CD4-positive, alpha-beta memory T cell (primary cell): ENCODE measurements around the gene YARS1. TPM values are rescaled to one million over a fixed set of nuclear protein-coding genes. Genes with fewer than 3 reads are reported as not detected.

Experiments used
- CTCF ChIA-PET: fragments of 350-600 bp; sonication (Branson Sonifier 250); formaldehyde crosslinking; loops from one replicate; lab custom pipeline; 2021; ENCODE audit warnings: inconsistent platforms; ENCODE audit not compliant: partially characterized antibody; lab: Charles Lee
- POLR2A ChIA-PET: fragments of 350-600 bp; sonication (Branson Sonifier 250); formaldehyde crosslinking; loops from one replicate; lab custom pipeline; 2021; ENCODE audit not compliant: partially characterized antibody; lab: Charles Lee
- DNase-seq, 5 donors: peaks; one replicate each; pipeline versions ENCODE4 v3.0.0 to v3.0.0-alpha.2; 2020 to 2022; ENCODE audit warnings: mixed read lengths in 1 of 5
- H3K27ac ChIP-seq: one replicate; pipeline ENCODE4 v1.7.0; 2013; ENCODE audit warnings: low read depth, low read length
- H3K27me3 ChIP-seq: 2 replicates; pipeline ENCODE4 v1.7.0; 2013; ENCODE audit warnings: mild to moderate bottlenecking, low read length, moderate library complexity; ENCODE audit not compliant: insufficient read depth
- H3K36me3 ChIP-seq: 2 replicates; pipeline ENCODE4 v1.7.0; 2013; ENCODE audit warnings: mild to moderate bottlenecking, low read length, moderate library complexity; ENCODE audit not compliant: insufficient read depth
- H3K4me1 ChIP-seq: 2 replicates; pipeline ENCODE4 v1.7.0; 2013; ENCODE audit warnings: mild to moderate bottlenecking, low read length, moderate library complexity; ENCODE audit not compliant: insufficient read depth
- H3K4me3 ChIP-seq, 2 donors: one replicate each; pipeline ENCODE4 v1.7.0; 2013; ENCODE audit warnings: low read length in 2 of 2, mild to moderate bottlenecking in 1 of 2
- H3K9me3 ChIP-seq, 2 donors: one replicate each; pipeline ENCODE4 v1.7.0; 2013; ENCODE audit warnings: low read length in 2 of 2, control low read depth in 1 of 2; ENCODE audit not compliant: control insufficient read depth in 1 of 2
- H3K27ac Mint-ChIP-seq, 7 donors: one replicate each; pipeline ENCODE4 v1.8.0; 2020 to 2021; ENCODE audit warnings: mixed read lengths in 7 of 7, mild to moderate bottlenecking in 6 of 7, inconsistent platforms in 3 of 7, moderate library complexity in 3 of 7
- H3K27me3 Mint-ChIP-seq, 2 donors: one replicate each; pipeline ENCODE4 v1.8.0; 2020 to 2021; ENCODE audit warnings: mixed read lengths in 2 of 2
- H3K36me3 Mint-ChIP-seq, 2 donors: one replicate each; pipeline ENCODE4 v1.8.0; 2020 to 2021; ENCODE audit warnings: mixed read lengths in 2 of 2, inconsistent platforms in 1 of 2, mild to moderate bottlenecking in 1 of 2
- H3K4me1 Mint-ChIP-seq, 4 donors: one replicate each; pipeline ENCODE4 v1.8.0; 2020 to 2021; ENCODE audit warnings: mixed read lengths in 4 of 4, mild to moderate bottlenecking in 1 of 4
- H3K4me3 Mint-ChIP-seq, 8 donors: one replicate each; pipeline ENCODE4 v1.8.0; 2020 to 2021; ENCODE audit warnings: mixed read lengths in 8 of 8, mild to moderate bottlenecking in 7 of 8, moderate library complexity in 6 of 8, inconsistent platforms in 3 of 8
- H3K9me3 Mint-ChIP-seq, 8 donors: one replicate each; pipeline ENCODE4 v1.8.0; 2020 to 2021; ENCODE audit warnings: mixed read lengths in 8 of 8, mild to moderate bottlenecking in 5 of 8, inconsistent platforms in 3 of 8, moderate library complexity in 1 of 8
- intact Hi-C: fragments of 100-400 bp; cut with micrococcal nuclease; formaldehyde crosslinking; loops from one replicate; pipeline ENCODE4 v1.15.1; 2023
- polyA plus RNA-seq, 2 donors: library from polyadenylated mRNA; unstranded; fragments of 300-500 nt; fragmentation: Illumina TruSeq; gene quantifications; one replicate each; pipeline ENCODE4 v1.2.3, GENCODE V29; 2021
- total RNA-seq, 2 experiments: library from RNA; stranded (reverse); gene quantifications; one replicate each; pipeline ENCODE4 v1.2.3, GENCODE V29; 2021

The YARS1 gene
- total and polyA plus RNA-seq, 4 experiments from 2014 or later, result 46.6 to 114 (median 89.8) TPM

DNA sequence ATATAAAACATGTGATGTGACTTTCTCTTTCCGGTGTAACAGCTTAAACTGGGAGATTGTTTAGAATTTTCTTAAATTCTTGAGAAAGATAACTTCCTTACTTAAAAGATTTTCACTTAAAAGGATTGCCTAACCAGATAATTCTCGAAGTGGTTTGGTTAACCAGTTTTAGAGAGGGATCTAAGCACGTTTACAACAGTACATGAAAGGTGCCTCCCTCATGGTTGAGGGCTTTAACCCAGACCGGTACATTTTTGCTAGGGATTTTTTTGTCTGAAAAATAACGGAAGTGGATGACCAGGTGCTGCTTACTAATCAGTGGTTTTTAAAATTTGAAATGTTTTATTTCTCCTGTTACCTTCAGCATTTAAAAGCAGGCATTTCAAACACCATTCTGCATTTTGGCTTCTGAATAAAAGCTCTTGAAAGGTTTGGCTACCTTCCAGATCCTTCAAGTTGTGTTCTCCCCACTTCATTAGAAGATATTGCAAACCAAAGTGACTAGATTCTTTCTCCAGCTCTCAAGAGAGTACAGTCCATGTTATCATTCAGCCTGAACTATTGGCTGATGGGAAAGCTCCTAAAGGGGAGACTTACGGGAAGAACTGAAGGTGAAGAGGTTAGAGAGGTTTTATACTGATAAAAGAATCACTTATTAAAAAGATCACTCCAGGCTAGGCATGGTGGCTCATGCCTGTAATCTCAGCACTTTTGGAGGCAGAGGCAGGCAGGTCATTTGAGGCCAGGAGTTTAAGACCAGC, 13.1 kb upstream of the YARS1 start:
- no peak for DNase-seq
- Mint-ChIP-seq H3K27me3 (no peaks in the 10 kb centered on the region), H3K27ac (peak overlapping the region in 2 of 7 donors; percentile 43 to 81), H3K4me1 (peaks cover 0 to 15% (median 6%) of the 10 kb centered on the region in 4 donors), H3K9me3 (peaks cover 0 to 2% (median 0%) of the 10 kb centered on the region in 8 donors), H3K4me3 (peak overlapping the region in 1 of 8 donors; percentile 33), H3K36me3 (peaks cover 65 to 75% of the 10 kb centered on the region in 2 donors)
- H3K27ac ChIP-seq, result no peak overlapping the region
- no peaks in the 10 kb centered on the region for H3K4me1 ChIP-seq
- ChIA-PET CTCF (interaction anchor here (1.0 kb wide), 1 partner anchor 256 kb away, joined by 3 read pairs; no protein-coding TSS in a partner anchor), POLR2A (no interaction called here)
- H3K4me3 ChIP-seq, result no peak overlapping the region
- intact Hi-C loops, result no loop called here
- H3K27me3 ChIP-seq, result no peaks in the 10 kb centered on the region
- H3K9me3 ChIP-seq, result no peaks in the 10 kb centered on the region
- H3K36me3 ChIP-seq, result peaks cover 52% of the 10 kb centered on the region

GRCh38 chr1:32828341-32828740, 11.2 kb upstream of the YARS1 start:
- peaks cover 57 to 75% of the 10 kb centered on the region in 2 donors for H3K36me3 Mint-ChIP-seq
- H3K27ac Mint-ChIP-seq, result no peak overlapping the region
- H3K27me3 Mint-ChIP-seq, result no peaks in the 10 kb centered on the region
- peaks cover 0 to 2% (median 0%) of the 10 kb centered on the region in 8 donors for H3K9me3 Mint-ChIP-seq
- no peaks in the 10 kb centered on the region for H3K4me1 ChIP-seq
- H3K4me3 ChIP-seq, result no peak overlapping the region
- H3K27ac ChIP-seq, result no peak overlapping the region
- peaks cover 8 to 24% (median 11%) of the 10 kb centered on the region in 4 donors for H3K4me1 Mint-ChIP-seq
- peaks cover 51% of the 10 kb centered on the region for H3K36me3 ChIP-seq
- H3K9me3 ChIP-seq, result no peaks in the 10 kb centered on the region
- H3K4me3 Mint-ChIP-seq, result no peak overlapping the region
- no peaks in the 10 kb centered on the region for H3K27me3 ChIP-seq
- DNase-seq, result no peak
- POLR2A ChIA-PET, result interaction anchor here (0.6 kb wide), 1 partner anchor 29 kb away, joined by 3 read pairs; no protein-coding TSS in a partner anchor
- intact Hi-C loops, result no loop called here
- CTCF ChIA-PET, result no interaction called here

- H3K27me3 ChIP-seq, result no peaks in the 10 kb centered on the region
- Mint-ChIP-seq H3K9me3 (peaks cover 0 to 2% (median 0%) of the 10 kb centered on the region in 8 donors), H3K4me1 (peaks cover 9 to 26% (median 18%) of the 10 kb centered on the region in 4 donors), H3K4me3 (no peak overlapping the region), H3K36me3 (peaks cover 34 to 48% of the 10 kb centered on the region in 2 donors), H3K27me3 (no peaks in the 10 kb centered on the region), H3K27ac (no peak overlapping the region)
- no peaks in the 10 kb centered on the region for H3K4me1 ChIP-seq
- no peaks in the 10 kb centered on the region for H3K9me3 ChIP-seq
- intact Hi-C loops, result no loop called here
- no peak overlapping the region for H3K27ac ChIP-seq
- DNase-seq, result no peak
- ChIA-PET CTCF (no interaction called here), POLR2A (no interaction called here)
- H3K4me3 ChIP-seq, result no peak overlapping the region
- H3K36me3 ChIP-seq, result peaks cover 34% of the 10 kb centered on the region
Measured at GRCh38 chr1:32825181-32825580, 8.0 kb upstream of the YARS1 start.

- Histone ChIP-seq H3K4me1 (peaks cover 46% of the 10 kb centered on the region), H3K4me3 (peak overlapping the region; percentile 67 to 70), H3K27me3 (no peaks in the 10 kb centered on the region), H3K27ac (peak overlapping the region; percentile 89), H3K9me3 (no peaks in the 10 kb centered on the region), H3K36me3 (no peaks in the 10 kb centered on the region)
- ChIA-PET POLR2A (interaction anchor here (1.0 to 3.4 kb wide), 3 partner anchors 20 to 363 kb away, joined by 8 to 22 read pairs (median 9); partner anchors contain the start of genes RBBP4, TRIM62 and ZBTB8OS), CTCF (interaction anchor here (0.7 to 1.5 kb wide), 4 partner anchors 33 to 1305 kb away, joined by 3 to 5 read pairs (median 3); no protein-coding TSS in a partner anchor)
- Mint-ChIP-seq H3K27me3 (no peaks in the 10 kb centered on the region), H3K36me3 (peaks cover 5 to 32% of the 10 kb centered on the region in 2 donors), H3K9me3 (no peaks in the 10 kb centered on the region), H3K27ac (peak overlapping the region; percentile 81 to 95 (median 85)), H3K4me1 (peaks cover 28 to 68% (median 39%) of the 10 kb centered on the region in 4 donors), H3K4me3 (peak overlapping the region; percentile 94 to 100 (median 96))
- DNase-seq, result peak in 3 of 5 donors; percentile 16 to 22 (median 19)
- intact Hi-C loops, result loop anchor here (5.0 kb wide), 2 partner anchors 143 to 308 kb away; partner anchors contain the start of gene RNF19B
Measured at GRCh38 chr1:32818804-32819541, 1.8 kb upstream of the YARS1 start.

DNA sequence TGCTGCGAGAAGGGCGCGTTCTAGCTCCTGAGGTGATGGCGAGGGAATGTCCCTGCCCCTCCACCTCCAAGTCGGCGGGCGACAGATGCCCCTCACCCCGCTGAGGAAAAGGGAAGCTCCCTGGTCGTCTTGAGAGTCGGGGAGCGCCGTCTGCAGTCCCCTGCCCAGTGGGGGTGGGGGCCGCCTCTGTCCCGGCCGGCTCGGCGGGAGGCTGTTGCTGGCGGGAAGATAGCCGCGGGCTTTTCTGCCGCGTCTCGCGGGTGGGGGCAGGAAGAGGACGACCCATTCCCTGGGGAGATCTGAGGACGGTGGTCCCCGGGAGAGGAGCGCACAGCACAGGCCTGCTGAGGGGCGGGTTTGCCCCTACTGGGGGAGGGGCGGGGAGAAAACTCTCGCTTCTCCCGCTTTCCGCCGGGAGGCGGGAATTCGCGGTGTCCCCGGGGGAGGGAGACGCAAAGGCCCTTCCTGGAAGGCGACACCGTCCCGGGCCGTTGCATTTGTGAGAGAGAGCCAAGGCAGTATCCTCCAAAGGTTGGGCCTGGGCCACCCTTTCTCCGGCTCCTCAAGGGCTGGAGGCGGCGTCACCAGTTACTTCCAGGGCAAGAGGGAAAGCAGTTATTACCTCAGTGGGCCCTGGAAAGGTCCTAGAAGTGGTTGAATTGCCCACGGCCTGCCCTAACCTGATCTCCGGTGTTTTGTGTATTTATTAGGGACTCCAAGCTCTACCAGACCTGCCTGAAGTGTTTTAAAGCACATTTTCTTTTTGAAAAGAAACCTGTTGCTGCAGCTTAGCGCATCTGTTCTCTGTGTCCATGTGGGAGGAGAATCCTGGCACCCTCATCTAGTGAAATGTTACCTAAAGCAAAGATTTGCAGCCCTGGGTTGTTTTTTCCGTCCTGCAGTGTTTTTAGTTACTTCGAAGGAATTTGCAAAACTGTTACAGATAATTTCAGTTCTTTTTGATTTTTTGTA, 943 bp upstream of the YARS1 start:
- Mint-ChIP-seq H3K4me1 (peaks cover 33 to 70% (median 45%) of the 10 kb centered on the region in 4 donors), H3K9me3 (no peaks in the 10 kb centered on the region), H3K27ac (peak overlapping the region; percentile 82 to 97 (median 95)), H3K4me3 (peak overlapping the region; percentile 94 to 100 (median 96)), H3K27me3 (no peaks in the 10 kb centered on the region), H3K36me3 (peaks cover 8 to 33% of the 10 kb centered on the region in 2 donors)
- H3K4me3 ChIP-seq, result peak overlapping the region; percentile 67 to 70
- no peaks in the 10 kb centered on the region for H3K27me3 ChIP-seq
- H3K9me3 ChIP-seq, result no peaks in the 10 kb centered on the region
- DNase-seq, result peak in 4 of 5 donors; percentile 16 to 49 (median 20)
- intact Hi-C loops, result loop anchor here (1.0 to 5.0 kb wide), 4 partner anchors 19 to 309 kb away; partner anchors contain the start of genes RNF19B and ZBTB8OS
- ChIA-PET CTCF (interaction anchor here (0.7 to 1.5 kb wide), 5 partner anchors 32 to 1304 kb away, joined by 3 to 5 read pairs (median 3); no protein-coding TSS in a partner anchor), POLR2A (interaction anchor here (1.0 to 3.4 kb wide), 10 partner anchors 10 to 531 kb away, joined by 3 to 22 read pairs (median 6); partner anchors contain the start of genes RBBP4, RNF19B, TRIM62 and ZBTB8OS)
- peaks cover 54% of the 10 kb centered on the region for H3K4me1 ChIP-seq
- peak overlapping the region; percentile 89 for H3K27ac ChIP-seq
- H3K36me3 ChIP-seq, result no peaks in the 10 kb centered on the region

GRCh38 chr1:32816676-32817158, 441 bp downstream of the YARS1 start:
- Mint-ChIP-seq H3K4me1 (peaks cover 38 to 77% (median 54%) of the 10 kb centered on the region in 4 donors), H3K27ac (peak overlapping the region; percentile 82 to 97 (median 95)), H3K36me3 (peaks cover 9 to 36% of the 10 kb centered on the region in 2 donors), H3K27me3 (no peaks in the 10 kb centered on the region), H3K9me3 (no peaks in the 10 kb centered on the region), H3K4me3 (peak overlapping the region; percentile 94 to 100 (median 96))
- Histone ChIP-seq H3K9me3 (no peaks in the 10 kb centered on the region), H3K36me3 (no peaks in the 10 kb centered on the region), H3K27ac (peak overlapping the region; percentile 89), H3K27me3 (no peaks in the 10 kb centered on the region), H3K4me3 (peak overlapping the region; percentile 50 to 70), H3K4me1 (peaks cover 66% of the 10 kb centered on the region)
- ChIA-PET CTCF (no interaction called here), POLR2A (interaction anchor here (0.9 to 3.4 kb wide), 8 partner anchors 9 to 365 kb away, joined by 3 to 22 read pairs (median 8); partner anchors contain the start of genes RBBP4, RNF19B, TRIM62 and ZBTB8OS)
- DNase-seq, result no peak
- intact Hi-C loops, result loop anchor here (1.0 to 5.0 kb wide), 4 partner anchors 17 to 311 kb away; partner anchors contain the start of genes RNF19B and ZBTB8OS
